Lower lobe of right lung (tissue), 2 donors: ENCODE measurements around the gene EPS15. TPM values are rescaled to one million over a fixed set of nuclear protein-coding genes. Genes with fewer than 3 reads are reported as not detected.
"Not testable (repeated sequence)": the region's sequence is repeated elsewhere in the genome, so short reads cannot be mapped to it uniquely, and the experiment has no call there.

ENCODE experiments used
- ATAC-seq, 2 donors: fragments of 200-7000 bp; cut with Tn5 transposase; one replicate each; pipeline ENCODE4 v1.9.1; 2020 to 2022; ENCODE audit warnings: mild to moderate bottlenecking in 2 of 2, moderate library complexity in 2 of 2
- DNase-seq: peaks from one replicate; pipeline ENCODE4 v3.0.0-alpha.2; 2020
- H3K27ac ChIP-seq: fragments of 200-600 bp; one replicate; pipeline ENCODE4 v1.8.0; 2022
- H3K27me3 ChIP-seq: fragments of 200-600 bp; one replicate; pipeline ENCODE4 v1.8.0; 2022; ENCODE audit warnings: low read depth
- H3K36me3 ChIP-seq: fragments of 200-600 bp; one replicate; pipeline ENCODE4 v1.8.0; 2022; ENCODE audit warnings: mild to moderate bottlenecking
- H3K4me1 ChIP-seq: fragments of 200-600 bp; one replicate; pipeline ENCODE4 v1.8.0; 2022
- H3K4me3 ChIP-seq: fragments of 200-600 bp; one replicate; pipeline ENCODE4 v1.8.0; 2022; ENCODE audit warnings: mild to moderate bottlenecking
- H3K9me3 ChIP-seq: fragments of 200-600 bp; one replicate; pipeline ENCODE4 v1.8.0; 2022
- intact Hi-C: fragments of 100-400 bp; cut with DNase I; formaldehyde crosslinking; loops from one replicate; pipeline ENCODE4 v1.11.0; 2022
- total RNA-seq: library from RNA; stranded (reverse); fragmentation: NEBNext Ultra II Directional; extraction: Animal tissue kit (Norgen Biotek cat#: 25700); gene quantifications from one replicate; pipeline ENCODE4 v1.2.1, GENCODE V29; 2021
- TF ChIP-seq, protein P1 (sequence below): fragments of 200-600 bp; IDR thresholded peaks from one replicate; pipeline ENCODE4 v1.8.0; 2022; ENCODE audit warnings: antibody characterized with exemption, mild to moderate bottlenecking
- donor health status: DM: no; HTN: yes; CAD: no; lungs with severe emphysema.

EPS15 gene
- total RNA-seq, 1 donor from 2014 or later, result 90.2 TPM

DNA sequence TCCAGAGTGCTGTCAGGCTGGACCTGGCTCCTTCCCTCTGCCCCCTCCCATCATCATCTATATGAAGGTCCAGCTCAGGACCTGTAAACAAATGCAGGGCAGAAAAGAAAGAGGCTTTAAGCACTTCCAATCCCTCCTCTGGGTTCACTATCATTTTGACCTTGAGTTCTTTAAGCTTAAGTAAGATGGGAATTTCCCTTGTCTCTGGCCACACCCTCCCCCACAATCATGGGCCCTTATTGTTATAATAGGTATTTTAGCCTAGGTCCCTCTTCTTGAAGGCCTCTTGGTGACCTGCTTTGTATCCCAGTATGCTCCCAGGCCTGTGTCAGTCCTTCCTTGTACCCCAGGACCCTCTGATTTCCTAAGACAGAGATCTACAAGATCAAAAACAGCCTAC lies 45.1 kb upstream of the EPS15 start:
- DNase-seq, result no peak
- intact Hi-C loops, result no loop called here
- Histone ChIP-seq H3K9me3 (no peaks in the 10 kb centered on the region), H3K4me1 (peaks cover 12% of the 10 kb centered on the region), H3K4me3 (no peak overlapping the region), H3K36me3 (no peaks in the 10 kb centered on the region), H3K27me3 (no peaks in the 10 kb centered on the region), H3K27ac (no peak overlapping the region)
- peak in 1 of 2 donors; percentile 20 for ATAC-seq
- TF ChIP-seq, protein P1, sequence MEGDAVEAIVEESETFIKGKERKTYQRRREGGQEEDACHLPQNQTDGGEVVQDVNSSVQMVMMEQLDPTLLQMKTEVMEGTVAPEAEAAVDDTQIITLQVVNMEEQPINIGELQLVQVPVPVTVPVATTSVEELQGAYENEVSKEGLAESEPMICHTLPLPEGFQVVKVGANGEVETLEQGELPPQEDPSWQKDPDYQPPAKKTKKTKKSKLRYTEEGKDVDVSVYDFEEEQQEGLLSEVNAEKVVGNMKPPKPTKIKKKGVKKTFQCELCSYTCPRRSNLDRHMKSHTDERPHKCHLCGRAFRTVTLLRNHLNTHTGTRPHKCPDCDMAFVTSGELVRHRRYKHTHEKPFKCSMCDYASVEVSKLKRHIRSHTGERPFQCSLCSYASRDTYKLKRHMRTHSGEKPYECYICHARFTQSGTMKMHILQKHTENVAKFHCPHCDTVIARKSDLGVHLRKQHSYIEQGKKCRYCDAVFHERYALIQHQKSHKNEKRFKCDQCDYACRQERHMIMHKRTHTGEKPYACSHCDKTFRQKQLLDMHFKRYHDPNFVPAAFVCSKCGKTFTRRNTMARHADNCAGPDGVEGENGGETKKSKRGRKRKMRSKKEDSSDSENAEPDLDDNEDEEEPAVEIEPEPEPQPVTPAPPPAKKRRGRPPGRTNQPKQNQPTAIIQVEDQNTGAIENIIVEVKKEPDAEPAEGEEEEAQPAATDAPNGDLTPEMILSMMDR, result no peak

DNA sequence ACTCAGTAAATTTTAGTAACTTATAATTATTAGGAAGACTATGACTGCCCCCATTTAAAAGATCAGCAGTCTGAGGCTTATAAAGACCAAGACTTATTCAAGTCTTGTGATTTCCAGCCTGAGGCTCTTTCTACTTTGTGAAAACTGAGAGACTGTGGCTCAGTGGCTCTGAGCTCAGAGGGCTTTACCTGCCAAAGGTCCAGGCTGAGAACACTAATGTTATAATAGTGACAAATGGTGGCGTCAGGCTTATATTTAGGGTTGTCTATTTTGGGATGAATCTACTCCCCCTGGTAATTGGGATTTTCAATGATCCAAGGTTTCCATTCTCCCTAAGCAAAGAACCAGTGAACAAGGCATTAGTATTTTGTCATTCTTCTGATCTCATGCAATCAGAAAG lies 42.6 kb upstream of the EPS15 start:
- DNase-seq (no peak), ATAC-seq (no peak)
- intact Hi-C loops, result no loop called here
- H3K36me3 ChIP-seq, result no peaks in the 10 kb centered on the region
- H3K27ac ChIP-seq, result no peak overlapping the region
- H3K27me3 ChIP-seq, result no peaks in the 10 kb centered on the region
- no peaks in the 10 kb centered on the region for H3K9me3 ChIP-seq
- TF ChIP-seq, protein P1, result no peak
- H3K4me3 ChIP-seq, result no peak overlapping the region
- peaks cover 5% of the 10 kb centered on the region for H3K4me1 ChIP-seq

DNA sequence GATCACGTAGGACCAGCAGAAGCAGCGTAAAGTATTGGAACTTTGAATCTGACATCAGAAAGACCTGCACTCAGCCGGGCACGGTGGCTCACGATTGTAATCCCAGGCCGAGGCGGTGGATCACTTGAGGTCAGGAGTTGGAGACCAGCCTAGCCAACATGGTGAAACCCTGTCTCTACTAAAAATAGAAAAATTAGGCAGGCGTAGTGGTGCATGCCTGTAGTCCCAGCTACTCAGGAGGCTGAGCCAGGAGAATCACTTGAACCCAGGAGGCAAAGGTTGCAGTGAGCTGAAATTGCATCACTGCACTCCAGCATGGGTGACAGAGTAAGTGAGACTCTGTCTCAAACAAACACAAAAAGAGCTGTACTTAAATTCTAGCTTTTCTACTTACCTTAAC lies 41.8 kb upstream of the EPS15 start:
- intact Hi-C loops, H3K36me3 ChIP-seq, H3K4me1 ChIP-seq, H3K27ac ChIP-seq, DNase-seq, H3K4me3 ChIP-seq, ATAC-seq, H3K9me3 ChIP-seq, H3K27me3 ChIP-seq: not testable (repeated sequence)

DNA sequence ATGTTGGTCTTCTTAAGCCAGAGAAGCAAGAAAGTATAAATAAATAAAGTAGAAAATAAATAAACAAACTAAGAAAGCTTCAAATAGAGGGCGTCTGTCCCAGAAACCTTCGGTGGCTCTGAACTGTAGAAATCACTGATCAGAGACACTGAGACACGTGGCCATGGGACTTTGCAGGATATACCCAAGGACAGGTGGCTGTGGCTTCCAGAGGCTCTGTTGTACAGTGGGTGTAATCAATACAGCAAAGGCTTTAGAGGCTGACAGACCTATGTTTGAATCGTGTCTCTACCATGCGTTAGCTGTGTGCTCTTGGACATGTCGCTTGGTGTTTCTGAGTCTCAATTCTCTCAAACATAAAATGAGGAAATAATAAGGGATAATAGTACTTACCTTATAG lies 41.0 kb upstream of the EPS15 start:
- ATAC-seq, result no peak
- Histone ChIP-seq H3K36me3 (no peaks in the 10 kb centered on the region), H3K4me3 (no peak overlapping the region), H3K27me3 (no peaks in the 10 kb centered on the region), H3K4me1 (peaks cover 5% of the 10 kb centered on the region), H3K27ac (no peak overlapping the region), H3K9me3 (no peaks in the 10 kb centered on the region)
- TF ChIP-seq, protein P1, result no peak
- intact Hi-C loops, result no loop called here
- DNase-seq, result no peak

DNA sequence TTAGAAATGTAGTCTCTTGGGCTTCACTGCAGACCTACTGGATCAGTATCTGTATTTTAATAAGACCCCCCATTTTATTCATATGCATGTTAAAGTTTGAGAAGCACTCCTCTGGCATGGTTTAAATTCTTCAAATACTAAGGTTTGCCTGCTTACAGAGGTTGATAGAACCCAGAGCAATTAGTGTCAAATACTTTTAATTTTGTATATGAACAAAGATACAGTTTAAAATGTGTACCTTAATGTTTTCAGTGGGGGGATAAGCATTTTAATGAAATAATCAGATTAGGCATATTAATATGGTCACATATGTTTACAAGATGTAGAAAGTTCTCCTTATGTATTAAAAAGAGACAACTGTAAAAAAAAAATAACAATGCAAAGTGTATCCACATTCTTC lies 40.4 kb upstream of the EPS15 start:
- DNase-seq, result no peak
- ATAC-seq, result no peak
- no peaks in the 10 kb centered on the region for H3K27me3 ChIP-seq
- peaks cover 5% of the 10 kb centered on the region for H3K4me1 ChIP-seq
- H3K27ac ChIP-seq, result no peak overlapping the region
- intact Hi-C loops, result no loop called here
- H3K4me3 ChIP-seq, result no peak overlapping the region
- TF ChIP-seq, protein P1, result no peak
- H3K9me3 ChIP-seq, result no peaks in the 10 kb centered on the region
- no peaks in the 10 kb centered on the region for H3K36me3 ChIP-seq

DNA sequence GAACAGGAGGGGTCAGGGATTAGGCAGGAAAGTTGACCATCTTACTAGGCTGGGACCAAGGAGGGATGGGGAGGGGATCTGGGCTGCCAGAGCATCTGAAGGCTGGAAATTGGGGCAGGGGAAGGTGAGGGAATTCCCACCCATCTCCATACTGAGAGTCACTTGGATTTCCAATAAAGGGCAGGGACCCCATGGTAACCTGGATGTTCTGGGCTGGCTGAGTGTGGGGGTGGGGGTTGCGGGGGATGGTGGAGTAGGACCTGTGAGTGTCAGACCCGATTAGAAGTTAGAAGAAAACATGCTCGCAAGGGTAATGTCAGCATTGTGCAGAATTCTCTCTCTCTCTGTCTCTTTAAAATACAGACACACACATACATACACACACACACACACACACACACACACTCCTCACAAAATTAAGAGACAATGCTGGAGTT lies 40.0 kb upstream of the EPS15 start:
- no peaks in the 10 kb centered on the region for H3K9me3 ChIP-seq
- no peak overlapping the region for H3K27ac ChIP-seq
- intact Hi-C loops, result no loop called here
- H3K4me3 ChIP-seq, result no peak overlapping the region
- no peak for DNase-seq
- H3K27me3 ChIP-seq, result no peaks in the 10 kb centered on the region
- H3K4me1 ChIP-seq, result peaks cover 2% of the 10 kb centered on the region
- no peaks in the 10 kb centered on the region for H3K36me3 ChIP-seq
- ATAC-seq, result no peak
- TF ChIP-seq, protein P1, result no peak
